ENCODE results near the gene MYDGF. TPM values are rescaled to one million over a fixed set of nuclear protein-coding genes. Genes with fewer than 3 reads are reported as not detected.

MYDGF gene
- total and polyA plus RNA-seq, 4 donors: 85.1 to 222 (median 144) TPM

- Histone ChIP-seq H3K4me1 (ENCODE audit: control insufficient read depth in 4 of 4, insufficient read depth in 4 of 4, low read length in 3 of 4) (peaks cover 6 to 28% (median 19%) of the 10 kb centered on the region in 4 donors), H3K27ac (ENCODE audit: low read depth in 1 of 2, low read length in 2 of 2) (no peak overlapping the region), H3K9me3 (ENCODE audit: control insufficient read depth in 4 of 4, low read length in 3 of 4) (no peaks in the 10 kb centered on the region), H3K4me3 (ENCODE audit: low read depth in 1 of 3, low read length in 3 of 3) (no peak overlapping the region), H3K27me3 (ENCODE audit: control insufficient read depth in 4 of 4, insufficient read depth in 4 of 4, low read length in 3 of 4) (no peaks in the 10 kb centered on the region), H3K9ac (ENCODE audit: low read depth in 1 of 2, low read length in 2 of 2) (no peak overlapping the region), H3K36me3 (ENCODE audit: control insufficient read depth in 4 of 4, insufficient read depth in 3 of 4, low read depth in 1 of 4, low read length in 3 of 4) (peaks cover 36 to 69% (median 45%) of the 10 kb centered on the region in 4 donors)
- 97% methylated on average over 19 of the region's 19 CpGs for WGBS
- DNase-seq (ENCODE audit: low spot score): no peak
- TF ChIP-seq SP1 (IDR thresholded peaks at IDR 0.05): no peak
- no peak for TF ChIP-seq GABPA (IDR thresholded peaks at IDR 0.05 in 1 of 2, conservative IDR thresholded peaks at IDR 0.05 in 1 of 2)
- TF ChIP-seq HNF4G (IDR thresholded peaks at IDR 0.05): no peak
Observed at GRCh38 chr19:4689403-4689802, 19.3 kb upstream of the MYDGF start.

- Histone ChIP-seq H3K4me1 (ENCODE audit: control insufficient read depth in 4 of 4, insufficient read depth in 4 of 4, low read length in 3 of 4) (peaks cover 2 to 22% (median 13%) of the 10 kb centered on the region in 4 donors), H3K36me3 (ENCODE audit: control insufficient read depth in 4 of 4, insufficient read depth in 3 of 4, low read depth in 1 of 4, low read length in 3 of 4) (peaks cover 34 to 73% (median 45%) of the 10 kb centered on the region in 4 donors), H3K4me3 (ENCODE audit: low read depth in 1 of 3, low read length in 3 of 3) (no peak overlapping the region), H3K9ac (ENCODE audit: low read depth in 1 of 2, low read length in 2 of 2) (no peak overlapping the region), H3K9me3 (ENCODE audit: control insufficient read depth in 4 of 4, low read length in 3 of 4) (no peaks in the 10 kb centered on the region), H3K27ac (ENCODE audit: low read depth in 1 of 2, low read length in 2 of 2) (no peak overlapping the region), H3K27me3 (ENCODE audit: control insufficient read depth in 4 of 4, insufficient read depth in 4 of 4, low read length in 3 of 4) (no peaks in the 10 kb centered on the region)
- no peak for TF ChIP-seq ZBTB33 (IDR thresholded peaks at IDR 0.05)
- TF ChIP-seq SP1 (IDR thresholded peaks at IDR 0.05): no peak
- no peak for TF ChIP-seq YY1 (IDR thresholded peaks at IDR 0.05)
- TF ChIP-seq, protein P1, sequence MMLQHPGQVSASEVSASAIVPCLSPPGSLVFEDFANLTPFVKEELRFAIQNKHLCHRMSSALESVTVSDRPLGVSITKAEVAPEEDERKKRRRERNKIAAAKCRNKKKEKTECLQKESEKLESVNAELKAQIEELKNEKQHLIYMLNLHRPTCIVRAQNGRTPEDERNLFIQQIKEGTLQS (IDR thresholded peaks at IDR 0.05): no peak
- TF ChIP-seq RAD21 (IDR thresholded peaks at IDR 0.05): no peak
- no peak for TF ChIP-seq HNF4G (IDR thresholded peaks at IDR 0.05)
- no peak for TF ChIP-seq TAF1 (conservative IDR thresholded peaks at IDR 0.05)
- TF ChIP-seq FOXA1 (IDR thresholded peaks at IDR 0.05): no peak
- 94% methylated on average over 26 of the region's 26 CpGs for WGBS
- DNase-seq (ENCODE audit: low spot score): no peak
Observed at GRCh38 chr19:4688587-4688986, 18.4 kb upstream of the MYDGF start.

- 78% methylated on average over 11 of the region's 11 CpGs for WGBS
- peaks cover 39 to 72% (median 42%) of the 10 kb centered on the region in 4 donors for H3K36me3 ChIP-seq (ENCODE audit: control insufficient read depth in 4 of 4, insufficient read depth in 3 of 4, low read depth in 1 of 4, low read length in 3 of 4)
- H3K27me3 ChIP-seq (ENCODE audit: control insufficient read depth in 4 of 4, insufficient read depth in 4 of 4, low read length in 3 of 4): no peaks in the 10 kb centered on the region
- H3K9me3 ChIP-seq (ENCODE audit: control insufficient read depth in 4 of 4, low read length in 3 of 4): no peaks in the 10 kb centered on the region
- no peak overlapping the region for H3K27ac ChIP-seq (ENCODE audit: low read depth in 1 of 2, low read length in 2 of 2)
- H3K4me1 ChIP-seq (ENCODE audit: control insufficient read depth in 4 of 4, insufficient read depth in 4 of 4, low read length in 3 of 4): peaks cover 2 to 10% (median 5%) of the 10 kb centered on the region in 4 donors
- peak; percentile 60 for DNase-seq (ENCODE audit: low spot score)
- no peak overlapping the region for H3K4me3 ChIP-seq (ENCODE audit: low read depth in 1 of 3, low read length in 3 of 3)
- peak overlapping the region in 1 of 2 donors; percentile 16 for H3K9ac ChIP-seq (ENCODE audit: low read depth in 1 of 2, low read length in 2 of 2)
- TF ChIP-seq REST (IDR thresholded peaks at IDR 0.05) (no peak), JUND (IDR thresholded peaks at IDR 0.05) (no peak), HNF4A (conservative IDR thresholded peaks at IDR 0.05) (no peak), SP1 (IDR thresholded peaks at IDR 0.05) (no peak), RAD21 (IDR thresholded peaks at IDR 0.05) (no peak), ZBTB33 (IDR thresholded peaks at IDR 0.05) (no peak), FOXA2 (IDR thresholded peaks at IDR 0.05) (no peak), FOXA1 (IDR thresholded peaks at IDR 0.05) (no peak), TAF1 (conservative IDR thresholded peaks at IDR 0.05) (no peak)
- TF ChIP-seq, protein P2, sequence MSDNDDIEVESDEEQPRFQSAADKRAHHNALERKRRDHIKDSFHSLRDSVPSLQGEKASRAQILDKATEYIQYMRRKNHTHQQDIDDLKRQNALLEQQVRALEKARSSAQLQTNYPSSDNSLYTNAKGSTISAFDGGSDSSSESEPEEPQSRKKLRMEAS (IDR thresholded peaks at IDR 0.05): no peak
- TF ChIP-seq, protein P3, sequence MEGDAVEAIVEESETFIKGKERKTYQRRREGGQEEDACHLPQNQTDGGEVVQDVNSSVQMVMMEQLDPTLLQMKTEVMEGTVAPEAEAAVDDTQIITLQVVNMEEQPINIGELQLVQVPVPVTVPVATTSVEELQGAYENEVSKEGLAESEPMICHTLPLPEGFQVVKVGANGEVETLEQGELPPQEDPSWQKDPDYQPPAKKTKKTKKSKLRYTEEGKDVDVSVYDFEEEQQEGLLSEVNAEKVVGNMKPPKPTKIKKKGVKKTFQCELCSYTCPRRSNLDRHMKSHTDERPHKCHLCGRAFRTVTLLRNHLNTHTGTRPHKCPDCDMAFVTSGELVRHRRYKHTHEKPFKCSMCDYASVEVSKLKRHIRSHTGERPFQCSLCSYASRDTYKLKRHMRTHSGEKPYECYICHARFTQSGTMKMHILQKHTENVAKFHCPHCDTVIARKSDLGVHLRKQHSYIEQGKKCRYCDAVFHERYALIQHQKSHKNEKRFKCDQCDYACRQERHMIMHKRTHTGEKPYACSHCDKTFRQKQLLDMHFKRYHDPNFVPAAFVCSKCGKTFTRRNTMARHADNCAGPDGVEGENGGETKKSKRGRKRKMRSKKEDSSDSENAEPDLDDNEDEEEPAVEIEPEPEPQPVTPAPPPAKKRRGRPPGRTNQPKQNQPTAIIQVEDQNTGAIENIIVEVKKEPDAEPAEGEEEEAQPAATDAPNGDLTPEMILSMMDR (IDR thresholded peaks at IDR 0.05; ENCODE audit: low read depth, low read length, missing input control): no peak
Observed at GRCh38 chr19:4687396-4687795, 17.3 kb upstream of the MYDGF start.

Data from liver (tissue), 9 donors.